HEK293T (cell line): ENCODE measurements around the gene CDH15.

ENCODE experiments used
- ARNT ChIP-seq: fragments of 450-650 bp; IDR thresholded peaks from 2 replicates; pipeline ENCODE4 v1.6.1; 2017; ENCODE audit warnings: mild to moderate bottlenecking
- BHLHE40 ChIP-seq: fragments of 450-650 bp; IDR thresholded peaks from 2 replicates; pipeline ENCODE4 v1.6.1; 2016; ENCODE audit warnings: mild to moderate bottlenecking, moderate library complexity, borderline replicate concordance
- CTBP1 ChIP-seq: fragments of 450-650 bp; IDR thresholded peaks from 2 replicates; pipeline ENCODE4 v1.6.1; 2016; ENCODE audit warnings: borderline replicate concordance
- FOXA1 ChIP-seq: fragments of 450-650 bp; IDR thresholded peaks from 2 replicates; pipeline ENCODE4 v1.6.1; 2016; ENCODE audit warnings: mild to moderate bottlenecking
- FOXK2 ChIP-seq: fragments of 450-650 bp; IDR thresholded peaks from 2 replicates; pipeline ENCODE4 v1.6.1; 2016; ENCODE audit warnings: mild to moderate bottlenecking
- FOXM1 ChIP-seq: fragments of 450-650 bp; IDR thresholded peaks from 2 replicates; pipeline ENCODE4 v1.6.1; 2017; ENCODE audit warnings: mild to moderate bottlenecking, borderline replicate concordance
- HDGF ChIP-seq: fragments of 450-650 bp; IDR thresholded peaks from 2 replicates; pipeline ENCODE4 v1.6.1; 2017; ENCODE audit warnings: antibody characterized with exemption, borderline replicate concordance
- SP1 ChIP-seq: fragments of 450-650 bp; IDR thresholded peaks from 2 replicates; pipeline ENCODE4 v1.6.1; 2017
- TARDBP ChIP-seq: fragments of 450-650 bp; IDR thresholded peaks from 2 replicates; pipeline ENCODE4 v1.6.1; 2016
- TF ChIP-seq, protein P1 (sequence below): fragments of 450-650 bp; IDR thresholded peaks from 2 replicates; pipeline ENCODE4 v1.6.1; 2016

- TF ChIP-seq FOXA1 (no peak), BHLHE40 (no peak), CTBP1 (no peak), FOXK2 (no peak), HDGF (no peak), ARNT (no peak), FOXM1 (no peak), SP1 (no peak), TARDBP (no peak)
- TF ChIP-seq, protein P1, sequence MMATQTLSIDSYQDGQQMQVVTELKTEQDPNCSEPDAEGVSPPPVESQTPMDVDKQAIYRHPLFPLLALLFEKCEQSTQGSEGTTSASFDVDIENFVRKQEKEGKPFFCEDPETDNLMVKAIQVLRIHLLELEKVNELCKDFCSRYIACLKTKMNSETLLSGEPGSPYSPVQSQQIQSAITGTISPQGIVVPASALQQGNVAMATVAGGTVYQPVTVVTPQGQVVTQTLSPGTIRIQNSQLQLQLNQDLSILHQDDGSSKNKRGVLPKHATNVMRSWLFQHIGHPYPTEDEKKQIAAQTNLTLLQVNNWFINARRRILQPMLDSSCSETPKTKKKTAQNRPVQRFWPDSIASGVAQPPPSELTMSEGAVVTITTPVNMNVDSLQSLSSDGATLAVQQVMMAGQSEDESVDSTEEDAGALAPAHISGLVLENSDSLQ = no peak
Measured at GRCh38 chr16:89195521-89196171, 24.1 kb downstream of the CDH15 start.
